DOHH2 (cell line): Measurements from ENCODE around the gene RNASEH2C.
"Not testable (repeated sequence)": the region's sequence is repeated elsewhere in the genome, so short reads cannot be mapped to it uniquely, and the experiment has no call there.

Source experiments
- H3F3A ChIP-seq: fragments of 200-600 bp; sonication (generic), shearing (Covaris generic); 2 replicates; pipeline ENCODE4 v1.6.0; 2016; ENCODE audit warnings: antibody characterized with exemption, mild to moderate bottlenecking; ENCODE audit not compliant: control insufficient read depth, insufficient read depth
- H3K27ac ChIP-seq: fragments of 200-600 bp; sonication (generic); 2 replicates; pipeline ENCODE4 v1.5.1; 2014; ENCODE audit warnings: low read depth, mild to moderate bottlenecking, low read length, moderate library complexity
- H3K27me3 ChIP-seq: fragments of 200-600 bp; sonication (generic); 2 replicates; pipeline ENCODE4 v1.6.1; 2014; ENCODE audit warnings: mild to moderate bottlenecking, low read length, mixed read lengths; ENCODE audit not compliant: control insufficient read depth
- H3K36me3 ChIP-seq: fragments of 200-600 bp; sonication (generic); 2 replicates; pipeline ENCODE4 v1.6.1; 2014; ENCODE audit warnings: mild to moderate bottlenecking, low read length, moderate library complexity, mixed read lengths; ENCODE audit not compliant: control insufficient read depth
- H3K4me1 ChIP-seq: fragments of 200-600 bp; sonication (generic); 2 replicates; pipeline ENCODE4 v1.6.1; 2014; ENCODE audit warnings: mild to moderate bottlenecking, low read length, mixed read lengths; ENCODE audit not compliant: control insufficient read depth
- H3K4me2 ChIP-seq: fragments of 200-600 bp; sonication (generic); 2 replicates; pipeline ENCODE4 v1.6.0; 2014; ENCODE audit warnings: mild to moderate bottlenecking, low read length, moderate library complexity
- H3K4me3 ChIP-seq: fragments of 200-600 bp; sonication (generic); 2 replicates; pipeline ENCODE4 v1.5.1; 2014; ENCODE audit warnings: mild to moderate bottlenecking, low read length, mixed read lengths
- H3K79me2 ChIP-seq: fragments of 200-600 bp; sonication (generic); 2 replicates; pipeline ENCODE4 v1.6.1; 2014; ENCODE audit warnings: mild to moderate bottlenecking, low read length, mixed read lengths; ENCODE audit not compliant: control insufficient read depth
- H3K9me2 ChIP-seq: fragments of 200-600 bp; sonication (generic); replicated peaks from 2 replicates; pipeline ENCODE4 v1.6.1; 2014; ENCODE audit warnings: mild to moderate bottlenecking, low read length, mixed read lengths; ENCODE audit not compliant: control insufficient read depth
- H3K9me3 ChIP-seq: fragments of 200-600 bp; sonication (generic); 2 replicates; pipeline ENCODE4 v1.6.1; 2014; ENCODE audit warnings: antibody characterized with exemption, low read length, mixed read lengths; ENCODE audit not compliant: control insufficient read depth, insufficient read depth
- H4K20me1 ChIP-seq: fragments of 200-600 bp; sonication (generic); 2 replicates; pipeline ENCODE4 v1.6.0; 2014; ENCODE audit warnings: low read depth, mild to moderate bottlenecking, antibody characterized with exemption, low read length, moderate library complexity; ENCODE audit not compliant: control insufficient read depth, insufficient read depth
- EZH2phosphoT487 ChIP-seq: fragments of 200-600 bp; sonication (generic); IDR thresholded peaks from 2 replicates; pipeline ENCODE4 v1.6.1; 2017; ENCODE audit warnings: borderline replicate concordance, mild to moderate bottlenecking, antibody characterized with exemption, low read length, moderate library complexity, mixed read lengths
- TF ChIP-seq, protein P1 (sequence below): fragments of 200-600 bp; sonication (generic); IDR thresholded peaks from one replicate; pipeline ENCODE4 v1.5.1; 2014; ENCODE audit warnings: antibody characterized with exemption, mild to moderate bottlenecking, low read depth, low read length; ENCODE audit not compliant: poor library complexity, severe bottlenecking

The RNASEH2C gene

DNA sequence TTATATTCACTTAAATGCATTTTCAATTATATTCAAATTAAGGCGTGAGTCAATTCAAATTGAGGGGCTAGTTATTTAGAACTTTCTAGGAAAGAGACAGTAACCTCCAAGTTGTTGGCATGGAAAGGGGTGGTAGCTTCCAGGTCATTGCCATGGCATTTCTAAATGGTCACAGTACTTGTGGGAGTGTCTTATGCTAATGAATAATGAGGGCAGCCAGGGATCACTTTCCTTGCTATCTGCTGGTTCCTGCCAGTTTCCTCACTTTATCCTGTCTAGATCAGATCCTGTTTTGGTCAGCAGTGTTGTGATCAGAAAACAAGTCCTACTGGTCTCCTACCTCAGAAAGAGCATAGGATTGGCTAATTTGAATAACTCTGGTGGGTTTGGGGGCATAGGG lies 21.8 kb upstream of the RNASEH2C start:
- Histone ChIP-seq H3K9me2 (no peaks in the 10 kb centered on the region), H3K4me2 (no peak overlapping the region), H3F3A (no peaks in the 10 kb centered on the region), H3K27me3 (peaks cover 2% of the 10 kb centered on the region; the same call in 1 of the 2 replicates), H3K79me2 (no peaks in the 10 kb centered on the region), H3K9me3 (peaks cover 4% of the 10 kb centered on the region; the same call in 1 of the 2 replicates), H4K20me1 (no peaks in the 10 kb centered on the region), H3K4me3 (no peak overlapping the region), H3K36me3 (no peaks in the 10 kb centered on the region), H3K27ac (no peak overlapping the region), H3K4me1 (peaks cover 12% of the 10 kb centered on the region)
- TF ChIP-seq, protein P1, sequence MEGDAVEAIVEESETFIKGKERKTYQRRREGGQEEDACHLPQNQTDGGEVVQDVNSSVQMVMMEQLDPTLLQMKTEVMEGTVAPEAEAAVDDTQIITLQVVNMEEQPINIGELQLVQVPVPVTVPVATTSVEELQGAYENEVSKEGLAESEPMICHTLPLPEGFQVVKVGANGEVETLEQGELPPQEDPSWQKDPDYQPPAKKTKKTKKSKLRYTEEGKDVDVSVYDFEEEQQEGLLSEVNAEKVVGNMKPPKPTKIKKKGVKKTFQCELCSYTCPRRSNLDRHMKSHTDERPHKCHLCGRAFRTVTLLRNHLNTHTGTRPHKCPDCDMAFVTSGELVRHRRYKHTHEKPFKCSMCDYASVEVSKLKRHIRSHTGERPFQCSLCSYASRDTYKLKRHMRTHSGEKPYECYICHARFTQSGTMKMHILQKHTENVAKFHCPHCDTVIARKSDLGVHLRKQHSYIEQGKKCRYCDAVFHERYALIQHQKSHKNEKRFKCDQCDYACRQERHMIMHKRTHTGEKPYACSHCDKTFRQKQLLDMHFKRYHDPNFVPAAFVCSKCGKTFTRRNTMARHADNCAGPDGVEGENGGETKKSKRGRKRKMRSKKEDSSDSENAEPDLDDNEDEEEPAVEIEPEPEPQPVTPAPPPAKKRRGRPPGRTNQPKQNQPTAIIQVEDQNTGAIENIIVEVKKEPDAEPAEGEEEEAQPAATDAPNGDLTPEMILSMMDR = no peak
- no peak for TF ChIP-seq EZH2phosphoT487

DNA sequence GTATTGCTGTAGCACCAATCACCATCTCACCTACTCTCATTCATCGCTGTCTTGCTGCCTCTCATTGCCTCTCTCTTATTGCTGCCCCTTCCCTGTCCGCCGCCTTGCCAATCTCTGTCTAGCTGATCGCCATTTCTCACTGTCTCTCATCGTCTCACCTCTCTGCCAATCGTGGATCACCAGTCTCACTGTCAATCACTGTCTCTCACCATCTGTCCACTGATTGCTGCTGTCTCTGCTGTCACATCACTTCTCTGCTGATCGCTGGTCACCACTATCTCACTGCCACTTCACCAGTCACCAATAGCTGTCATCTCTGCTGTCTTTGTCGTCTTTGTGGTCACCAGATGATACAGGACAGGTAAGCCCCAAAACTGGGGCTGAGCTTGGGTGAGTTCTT lies 20.6 kb upstream of the RNASEH2C start:
- TF ChIP-seq EZH2phosphoT487 = no peak
- TF ChIP-seq, protein P1 = no peak
- Histone ChIP-seq H3K27me3 (no peaks in the 10 kb centered on the region), H4K20me1 (no peaks in the 10 kb centered on the region), H3K4me2 (no peak overlapping the region), H3K79me2 (no peaks in the 10 kb centered on the region), H3K4me1 (peaks cover 11% of the 10 kb centered on the region), H3K36me3 (no peaks in the 10 kb centered on the region), H3K27ac (no peak overlapping the region), H3F3A (no peaks in the 10 kb centered on the region), H3K9me2 (no peaks in the 10 kb centered on the region), H3K9me3 (peaks cover 12% of the 10 kb centered on the region), H3K4me3 (no peak overlapping the region)

DNA sequence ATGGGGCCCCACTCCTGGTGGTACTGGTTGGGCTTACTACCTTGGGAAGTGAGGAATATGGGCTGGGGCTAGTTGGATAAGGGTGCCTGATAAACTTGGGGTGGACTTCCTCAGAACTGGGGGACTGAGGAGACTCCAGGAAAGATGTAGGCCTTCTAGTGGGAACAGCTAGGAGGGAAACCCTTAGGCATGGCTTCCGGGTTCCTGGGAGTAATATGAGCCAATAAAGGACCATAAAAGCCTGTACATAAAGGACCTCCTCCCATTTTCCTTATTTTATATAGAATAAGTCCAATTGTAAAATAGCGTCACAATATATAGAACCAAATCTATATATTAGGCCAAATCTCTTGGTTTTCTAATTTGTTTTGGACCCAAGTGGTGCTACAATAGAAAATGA lies 18.4 kb upstream of the RNASEH2C start:
- Histone ChIP-seq H3K36me3 (no peaks in the 10 kb centered on the region), H3K4me3 (no peak overlapping the region), H3K4me1 (no peaks in the 10 kb centered on the region), H3K9me3 (peaks cover 16% of the 10 kb centered on the region), H4K20me1 (no peaks in the 10 kb centered on the region), H3K9me2 (no peaks in the 10 kb centered on the region), H3K79me2 (no peaks in the 10 kb centered on the region), H3K27me3 (no peaks in the 10 kb centered on the region), H3K27ac (no peak overlapping the region), H3F3A (no peaks in the 10 kb centered on the region), H3K4me2 (no peak overlapping the region)
- no peak for TF ChIP-seq EZH2phosphoT487
- TF ChIP-seq, protein P1 = no peak

DNA sequence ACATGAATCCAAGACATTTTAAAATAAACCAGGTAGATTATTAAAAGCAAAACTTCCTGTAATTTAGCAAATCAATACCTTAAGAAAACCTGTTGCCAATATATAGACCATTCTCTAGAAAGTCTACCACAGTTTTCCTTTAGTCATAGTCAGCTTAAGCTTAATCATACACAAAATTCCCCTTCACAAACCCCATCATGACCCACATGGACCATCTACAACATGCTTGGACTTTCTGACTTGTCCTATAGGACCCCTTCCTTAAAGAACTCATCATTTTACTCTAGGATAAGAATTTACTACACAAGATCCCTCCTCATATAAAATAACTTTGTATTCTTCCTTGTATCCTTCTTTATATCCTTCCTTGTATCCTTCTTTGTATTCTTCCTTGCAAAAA lies 16.2 kb upstream of the RNASEH2C start:
- Histone ChIP-seq H3K9me2 (no peaks in the 10 kb centered on the region), H3K9me3 (peaks cover 17% of the 10 kb centered on the region), H3K36me3 (no peaks in the 10 kb centered on the region), H3K4me3 (no peak overlapping the region), H3K4me2 (no peak overlapping the region), H3K27me3 (peaks cover under 1% of the 10 kb centered on the region), H3K79me2 (no peaks in the 10 kb centered on the region), H4K20me1 (no peaks in the 10 kb centered on the region), H3K27ac (no peak overlapping the region), H3F3A (no peaks in the 10 kb centered on the region), H3K4me1 (no peaks in the 10 kb centered on the region)
- TF ChIP-seq, protein P1 = no peak
- no peak for TF ChIP-seq EZH2phosphoT487

DNA sequence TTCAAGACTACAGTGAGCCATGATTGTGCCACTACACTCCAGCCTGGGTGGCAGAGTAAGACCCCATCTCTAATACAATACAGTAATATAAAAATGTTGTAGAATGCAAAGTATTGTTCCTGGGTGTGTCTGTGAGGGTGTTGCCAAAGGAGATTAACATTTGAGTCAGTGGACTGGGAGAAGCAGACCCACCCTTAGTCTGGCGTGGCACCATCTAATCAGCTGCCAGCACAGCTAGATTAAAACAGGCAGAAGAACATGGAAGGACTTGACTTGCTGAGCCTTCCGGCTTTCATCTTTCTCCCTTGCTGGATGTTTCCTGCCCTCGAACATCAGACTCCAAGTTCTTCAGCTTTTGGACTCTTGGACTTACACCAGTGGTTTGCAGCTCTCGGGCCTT lies 14.5 kb upstream of the RNASEH2C start:
- not testable (repeated sequence) for H3K4me1 ChIP-seq, H3K27ac ChIP-seq, H3K36me3 ChIP-seq, H3K9me2 ChIP-seq, H4K20me1 ChIP-seq, H3K4me2 ChIP-seq, H3K4me3 ChIP-seq, H3K79me2 ChIP-seq, H3K27me3 ChIP-seq, H3F3A ChIP-seq
- H3K9me3 ChIP-seq = peaks cover 19% of the 10 kb centered on the region
